Frontal cortex (tissue), 4 donors: ENCODE results near the gene VPS37C. TPM values are rescaled to one million over a fixed set of nuclear protein-coding genes. Genes with fewer than 3 reads are reported as not detected.
A peak's percentile ranks its signal among the peaks of the same experiment; 100 is the strongest.

Experiments
- DNase-seq, 2 donors: peaks; one replicate each; pipeline ENCODE4 v3.0.0; 2012; ENCODE audit warnings: low spot score in 2 of 2
- FAIRE-seq: peaks from 2 replicates; lab custom pipeline; 2012; peaks lifted over from hg19 to GRCh38; lab: Jason Lieb, UNC
- total RNA-seq: library from RNA; depleted of rRNA; stranded (reverse); fragments of >200 nt; gene quantifications from one replicate; pipeline ENCODE4 v1.2.3, GENCODE V29; 2014
- donor health status: control.
- donor health status: control.
- donor health status: control.

The VPS37C gene
- total RNA-seq, 1 donor from 2014 or later, result 4.5 TPM

DNA sequence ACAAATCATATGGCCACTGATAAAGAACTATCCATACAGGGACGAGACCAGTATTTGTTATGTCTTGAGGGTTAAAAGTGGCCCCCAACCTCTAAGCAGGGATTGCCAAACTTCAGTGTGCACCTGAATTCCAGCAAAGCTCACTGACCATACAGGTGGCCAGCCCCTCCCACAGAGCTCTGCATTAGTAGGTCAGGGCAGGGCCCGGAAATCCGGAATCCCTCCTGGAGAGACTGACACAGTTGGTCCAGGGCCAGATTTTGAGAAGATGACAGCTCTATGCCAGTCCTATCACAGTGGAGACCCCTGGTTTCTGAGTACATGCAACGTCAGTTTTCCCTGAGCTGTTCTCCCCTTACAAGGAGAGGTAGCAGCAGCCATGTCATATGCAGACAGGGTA is 20.8 kb downstream of the VPS37C start:
- FAIRE-seq (no peak), DNase-seq (no peak)

GRCh38 chr11:61139387-61139786 is 21.8 kb downstream of the VPS37C start:
- FAIRE-seq, result no peak
- no peak for DNase-seq

DNA sequence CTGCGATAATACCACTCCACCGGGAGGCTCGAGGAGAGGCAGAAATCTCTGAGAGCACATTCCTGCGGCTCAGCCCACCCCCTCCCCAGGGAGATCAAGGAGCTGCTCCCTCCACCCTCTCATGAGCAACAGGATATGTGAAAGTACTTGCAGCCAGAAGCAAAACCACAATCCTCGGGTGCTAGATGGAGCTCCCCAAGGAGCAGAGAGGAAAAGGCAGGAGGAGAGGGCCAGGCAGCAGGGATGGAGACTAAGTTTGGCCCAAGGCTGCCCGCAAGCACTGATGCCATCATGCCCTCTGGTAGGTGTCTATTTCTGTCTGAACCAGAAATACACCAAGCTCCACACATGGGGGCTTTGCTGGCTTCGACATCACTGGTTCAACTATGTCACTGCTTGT is 22.3 kb downstream of the VPS37C start:
- DNase-seq (no peak), FAIRE-seq (no peak)

DNA sequence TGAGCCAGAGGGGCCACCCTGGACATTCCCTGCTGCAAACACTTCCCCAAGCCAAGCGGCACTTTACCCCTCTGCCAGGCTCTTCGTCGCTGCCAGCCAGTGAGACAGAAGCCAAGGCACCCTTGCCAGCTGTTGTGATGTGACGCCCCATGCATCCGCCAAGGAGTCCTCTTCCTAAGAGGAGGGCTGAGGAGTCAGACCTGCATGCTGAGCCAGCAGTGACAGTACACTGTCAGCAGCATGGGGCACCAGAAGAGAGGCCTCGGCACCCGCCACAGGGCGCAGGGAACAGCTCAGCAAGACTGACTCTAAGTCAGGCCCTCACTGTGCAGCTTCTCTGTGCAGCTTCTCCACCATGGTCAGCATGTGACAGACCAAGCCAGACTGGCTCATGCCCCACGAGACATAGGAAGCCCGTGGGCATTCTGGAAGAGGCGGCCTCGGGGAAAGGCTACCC is 26.4 kb downstream of the VPS37C start:
- no peak for DNase-seq
- FAIRE-seq, result no peak

- no peak for DNase-seq
These were observed 27.1 kb downstream of the VPS37C start for GRCh38 chr11:61133956-61134662.

GRCh38 chr11:61133145-61133544 is 28.1 kb downstream of the VPS37C start:
- FAIRE-seq, result no peak
- DNase-seq, result no peak

More at GRCh38 chr11:61133956-61134662, 27.1 kb downstream of the VPS37C start:
- FAIRE-seq, result no peak

- no peak for FAIRE-seq
- DNase-seq, result no peak
These were observed 28.6 kb downstream of the VPS37C start for GRCh38 chr11:61132646-61133045.

DNA sequence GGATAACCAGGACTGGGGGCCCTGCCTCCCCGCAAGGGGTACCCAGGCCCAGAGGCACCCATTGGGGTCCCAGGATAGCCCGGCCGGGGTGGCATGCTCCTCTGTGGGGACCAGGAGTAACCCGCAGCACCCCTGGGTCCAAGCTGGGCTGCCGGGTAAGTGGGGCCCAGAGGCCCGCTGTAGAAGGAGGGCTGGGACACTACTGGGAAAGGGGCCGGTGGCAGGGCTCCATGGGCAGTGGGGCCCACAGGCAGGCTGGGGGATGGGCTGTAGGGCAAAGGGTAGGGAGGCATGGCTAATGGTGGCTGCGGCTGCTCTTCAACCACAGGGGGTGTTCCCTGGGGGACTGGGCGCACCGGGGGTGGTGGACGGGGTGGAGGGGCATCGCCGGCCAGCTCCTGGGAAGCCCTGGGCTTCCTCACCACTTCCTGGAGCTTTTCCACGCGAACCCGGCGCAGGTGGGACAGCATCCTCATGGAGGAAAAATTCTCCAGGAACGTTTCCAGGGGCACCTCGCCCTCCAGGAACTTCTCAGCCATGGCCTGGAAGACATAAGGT is 29.1 kb downstream of the VPS37C start:
- DNase-seq (no peak), FAIRE-seq (no peak)

DNA sequence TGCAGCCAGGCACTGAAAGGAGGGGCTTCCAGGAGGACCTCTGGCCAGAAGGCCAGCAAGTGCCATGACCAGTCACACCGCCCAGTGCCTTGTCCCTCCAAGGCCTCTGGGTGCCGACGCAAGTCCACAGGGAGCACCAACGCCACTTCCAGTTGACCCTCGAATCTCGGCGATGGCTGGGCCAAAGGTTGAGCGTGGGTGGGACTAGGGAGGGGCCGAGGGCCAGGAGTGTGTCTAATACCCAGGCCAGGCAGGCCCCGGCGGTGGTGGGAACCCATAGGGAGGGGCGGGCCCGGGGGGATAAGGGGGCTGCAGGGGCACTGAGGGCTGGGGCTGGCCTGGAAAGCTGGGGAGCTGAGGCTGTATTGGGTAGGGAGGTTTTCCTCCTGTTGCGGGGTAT is 29.6 kb downstream of the VPS37C start:
- DNase-seq, result no peak
- no peak for FAIRE-seq

DNA sequence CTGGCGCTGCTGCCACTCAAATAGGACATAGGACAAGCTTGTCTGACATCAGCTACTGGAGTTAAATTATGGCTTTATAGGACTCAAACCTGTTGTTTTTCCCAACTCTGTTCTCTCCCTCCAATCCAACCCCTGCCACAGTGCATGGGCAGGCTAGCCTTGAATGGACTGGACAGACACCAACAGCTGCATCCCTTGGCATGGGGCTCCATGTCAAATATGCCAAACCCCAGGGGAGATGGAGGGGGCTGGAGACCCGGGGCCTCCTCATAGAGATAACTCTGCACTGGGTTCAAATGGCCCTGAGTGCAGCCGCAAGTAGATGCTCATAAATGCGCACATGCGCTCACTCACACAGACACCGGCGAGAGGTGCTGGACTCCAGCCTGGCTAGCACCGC is 30.0 kb downstream of the VPS37C start:
- DNase-seq (no peak), FAIRE-seq (no peak)

GRCh38 chr11:61129639-61130523 is 31.3 kb downstream of the VPS37C start:
- FAIRE-seq, result no peak
- DNase-seq, result peak; percentile 85 to 98

GRCh38 chr11:61128947-61129638 is 32.1 kb downstream of the VPS37C start:
- DNase-seq (no peak), FAIRE-seq (no peak)

GRCh38 chr11:61127991-61128390 is 33.2 kb downstream of the VPS37C start:
- DNase-seq, result no peak
- no peak for FAIRE-seq

DNA sequence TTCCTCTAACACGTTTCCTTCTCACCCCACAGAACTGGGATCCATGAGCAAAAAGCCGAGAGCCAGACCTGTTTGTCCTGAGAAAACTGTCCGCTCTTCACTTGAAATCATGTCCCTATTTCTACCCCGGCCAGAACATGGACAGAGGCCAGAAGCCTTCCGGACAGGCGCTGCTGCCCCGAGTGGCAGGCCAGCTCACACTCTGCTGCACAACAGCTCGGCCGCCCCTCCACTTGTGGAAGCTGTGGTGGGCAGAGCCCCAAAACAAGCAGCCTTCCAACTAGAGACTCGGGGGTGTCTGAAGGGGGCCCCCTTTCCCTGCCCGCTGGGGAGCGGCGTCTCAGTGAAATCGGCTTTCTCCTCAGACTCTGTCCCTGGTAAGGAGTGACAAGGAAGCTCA is 35.0 kb downstream of the VPS37C start:
- DNase-seq, result peak in 1 of 2 donors; percentile 63
- FAIRE-seq, result no peak

GRCh38 chr11:61125310-61125684 is 35.9 kb downstream of the VPS37C start:
- no peak for FAIRE-seq
- no peak for DNase-seq

DNA sequence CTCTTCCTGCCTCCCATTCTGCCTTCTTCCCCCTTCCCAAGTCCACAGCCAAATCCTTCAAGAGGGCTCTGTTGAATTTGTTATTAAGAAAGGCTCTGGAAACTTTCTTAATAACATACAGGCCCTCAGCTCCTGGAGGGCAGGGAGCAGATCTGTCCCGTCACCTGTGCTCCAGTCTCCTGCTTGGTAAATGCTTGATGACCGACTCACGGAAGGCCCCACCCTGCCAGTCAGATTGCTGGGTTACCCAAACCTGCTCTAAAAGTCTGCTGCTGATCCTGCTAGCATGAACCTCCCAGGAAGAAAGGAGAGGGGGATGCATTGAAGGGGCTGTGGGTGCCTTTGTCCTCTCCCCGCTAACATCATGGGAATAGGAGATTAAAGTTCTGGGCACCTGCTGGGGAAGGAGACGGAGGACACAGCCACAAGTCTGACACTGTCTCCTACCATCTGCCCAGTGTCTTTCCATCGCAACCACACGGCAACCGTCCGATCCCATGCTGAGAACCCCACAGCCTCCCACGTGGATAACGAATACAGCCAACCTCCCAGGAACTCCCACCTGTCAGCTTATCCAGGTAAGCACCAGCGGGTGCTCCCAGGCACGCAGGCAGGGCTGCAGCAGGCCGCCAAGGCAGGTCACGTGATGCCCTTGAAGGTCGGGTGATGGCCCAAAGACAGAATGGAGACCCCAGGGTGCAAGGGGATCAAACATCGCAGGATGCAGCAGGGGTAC is 36.5 kb downstream of the VPS37C start:
- no peak for FAIRE-seq
- no peak for DNase-seq

DNA sequence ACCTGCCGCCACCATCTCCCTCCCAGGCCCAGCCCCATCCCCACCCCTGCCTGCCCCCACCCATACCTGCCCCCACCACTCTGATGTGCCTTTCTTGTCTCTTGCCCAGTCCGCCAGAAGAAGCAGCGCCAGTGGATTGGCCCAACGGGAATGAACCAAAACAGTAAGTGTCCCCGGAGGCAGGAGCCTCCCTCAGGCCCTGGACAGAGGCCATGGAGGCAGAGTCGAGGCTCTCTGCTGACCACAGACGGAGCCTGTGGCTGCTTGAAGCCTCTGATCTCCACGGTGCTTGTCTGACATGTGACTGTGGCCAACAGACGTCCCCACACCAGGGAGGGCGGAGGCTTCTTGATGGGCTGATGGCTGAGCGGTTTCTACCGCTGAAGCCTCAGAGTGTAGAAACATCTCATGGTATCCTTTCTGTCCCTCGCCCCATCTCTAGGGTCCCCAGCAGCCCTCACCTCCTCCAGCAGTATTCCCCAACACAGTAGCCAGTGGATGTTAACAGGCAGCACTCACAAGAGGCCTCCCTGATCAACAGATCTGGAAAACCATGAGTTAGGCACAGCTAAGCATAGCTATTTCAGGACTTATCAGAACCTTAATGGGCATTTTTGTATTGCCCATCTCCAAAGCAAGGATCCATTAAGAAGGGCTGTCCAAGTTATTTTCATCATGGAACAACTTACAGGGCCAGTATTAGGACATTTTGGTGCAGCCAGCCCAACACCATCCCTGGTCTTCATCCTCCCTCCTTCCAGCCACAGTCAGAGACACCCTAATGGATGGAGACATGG is 37.3 kb downstream of the VPS37C start:
- DNase-seq (no peak), FAIRE-seq (no peak)

GRCh38 chr11:61122761-61123160 is 38.5 kb downstream of the VPS37C start:
- FAIRE-seq (no peak), DNase-seq (no peak)

DNA sequence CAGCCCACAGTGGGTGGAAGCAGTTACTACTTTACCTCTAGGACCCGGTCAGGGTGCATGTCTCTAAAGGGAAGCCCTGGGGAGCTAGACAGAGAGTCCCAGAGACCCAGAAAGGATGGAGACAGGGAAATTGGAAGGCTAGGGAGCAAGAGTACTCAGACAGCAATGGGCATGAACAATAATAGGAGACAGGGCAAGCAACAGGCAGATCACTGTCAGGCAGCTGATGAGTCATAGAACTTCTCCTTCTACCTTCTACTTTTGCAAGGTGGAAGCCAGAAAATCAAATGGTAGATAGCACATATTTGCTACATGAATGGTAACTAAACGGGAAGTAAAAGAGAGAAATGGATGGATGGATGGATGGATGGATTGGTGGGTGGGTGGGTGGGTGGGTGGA is 39.3 kb downstream of the VPS37C start:
- DNase-seq, result no peak
- FAIRE-seq, result no peak
